ENCODE measurements around the gene TBC1D9. TPM values are rescaled to one million over a fixed set of nuclear protein-coding genes. Genes with fewer than 3 reads are reported as not detected.
A peak's percentile ranks its signal among the peaks of the same experiment; 100 is the strongest.

The TBC1D9 gene
- total RNA-seq, 1 experiment from 2014 or later: 17.0 TPM

DNA sequence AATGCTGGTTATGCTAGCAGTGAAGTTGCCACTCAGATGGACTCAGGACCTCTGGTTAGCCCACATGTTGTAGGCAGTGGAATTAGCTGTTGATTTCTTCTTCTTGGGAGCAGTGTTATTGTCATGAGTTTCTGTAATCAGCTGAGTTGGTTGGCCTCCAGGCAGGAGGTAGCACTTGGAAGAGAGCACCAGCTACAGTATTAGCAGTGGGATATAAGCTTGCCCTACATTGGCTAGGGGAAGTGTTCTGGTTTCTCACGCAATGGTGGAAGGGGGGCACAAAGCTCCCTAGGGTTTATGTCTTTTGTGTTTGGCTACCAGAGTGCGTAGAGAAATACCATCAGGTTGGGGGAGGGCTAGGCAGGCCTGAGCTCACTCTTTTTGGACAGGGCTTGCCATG is 153.5 kb downstream of the TBC1D9 start:
- Histone ChIP-seq H3K4me2 (no peak overlapping the region), H3K9me3 (ENCODE audit: insufficient read depth, low read depth) (no peaks in the 10 kb centered on the region), H3K4me3 (no peak overlapping the region), H3K79me2 (ENCODE audit: low read depth) (no peaks in the 10 kb centered on the region), H2AFZ (no peak overlapping the region), H3K27ac (no peak overlapping the region), H3K9me2 (ENCODE audit: insufficient read depth) (no peaks in the 10 kb centered on the region), H3K36me3 (ENCODE audit: low read depth) (no peaks in the 10 kb centered on the region), H3K27me3 (ENCODE audit: insufficient read depth, low read depth) (no peaks in the 10 kb centered on the region), H4K20me1 (ENCODE audit: insufficient read depth) (no peaks in the 10 kb centered on the region), H3F3A (ENCODE audit: insufficient read depth, low read depth) (no peaks in the 10 kb centered on the region), H3K4me1 (replicated peaks; ENCODE audit: insufficient read depth) (no peaks in the 10 kb centered on the region)
- intact Hi-C loops (cut with micrococcal nuclease; ENCODE audit: unreplicated experiment): no loop called here
- DNase-seq: no peak
- POLR2A ChIA-PET (ENCODE audit: unreplicated experiment): no interaction called here
- CTCF ChIA-PET: interaction anchor here (0.9 kb wide), 1 partner anchor 243 kb away, joined by 3 read pairs; no protein-coding TSS in a partner anchor
- TF ChIP-seq EZH2 (IDR thresholded peaks at IDR 0.05; ENCODE audit: low read depth): no peak
- TF ChIP-seq CTCF (conservative IDR thresholded peaks at IDR 0.05): no peak
- no TSS peak for BruUV-seq (replicated peaks)

- Histone ChIP-seq H3K9me2 (ENCODE audit: insufficient read depth) (no peaks in the 10 kb centered on the region), H3K9me3 (ENCODE audit: insufficient read depth, low read depth) (no peaks in the 10 kb centered on the region), H3K79me2 (ENCODE audit: low read depth) (no peaks in the 10 kb centered on the region), H2AFZ (no peak overlapping the region), H3F3A (ENCODE audit: insufficient read depth, low read depth) (no peaks in the 10 kb centered on the region), H3K4me2 (no peak overlapping the region), H4K20me1 (ENCODE audit: insufficient read depth) (no peaks in the 10 kb centered on the region), H3K27ac (no peak overlapping the region), H3K4me3 (no peak overlapping the region), H3K4me1 (replicated peaks; ENCODE audit: insufficient read depth) (no peaks in the 10 kb centered on the region), H3K27me3 (ENCODE audit: insufficient read depth, low read depth) (no peaks in the 10 kb centered on the region), H3K36me3 (ENCODE audit: low read depth) (no peaks in the 10 kb centered on the region)
- POLR2A ChIA-PET (ENCODE audit: unreplicated experiment): no interaction called here
- intact Hi-C loops (cut with micrococcal nuclease; ENCODE audit: unreplicated experiment): no loop called here
- BruUV-seq (replicated peaks): no TSS peak
- no peak for DNase-seq
- CTCF ChIA-PET: interaction anchor here (0.6 kb wide), 1 partner anchor 533 kb away, joined by 5 read pairs; the partner anchor contains the start of gene RNF150
- TF ChIP-seq EZH2 (IDR thresholded peaks at IDR 0.05; ENCODE audit: low read depth) (no peak), CTCF (conservative IDR thresholded peaks at IDR 0.05) (no peak)
Observed at GRCh38 chr4:140600408-140600807, 155.8 kb downstream of the TBC1D9 start.

DNA sequence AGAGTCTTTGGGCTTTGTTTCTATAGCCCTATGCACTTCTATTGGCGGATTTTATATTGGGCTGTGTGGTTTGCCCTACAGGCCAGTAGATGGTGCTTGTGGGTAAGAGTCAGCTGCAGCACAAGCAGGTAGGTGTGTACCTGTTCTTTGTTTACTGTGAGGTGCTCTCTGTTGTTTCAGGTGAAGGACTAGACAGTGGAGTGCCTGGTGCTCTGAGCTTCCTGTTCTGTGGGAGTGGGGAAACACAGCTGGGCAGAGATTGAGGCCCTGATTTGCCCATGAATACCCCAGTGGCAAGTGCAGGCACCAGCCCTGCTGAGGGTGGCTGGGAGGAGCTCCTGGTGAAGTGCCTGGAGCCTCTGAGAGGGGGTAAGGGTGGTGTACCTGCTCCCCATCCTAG is 161.1 kb downstream of the TBC1D9 start:
- H3K36me3 ChIP-seq (ENCODE audit: low read depth): no peaks in the 10 kb centered on the region
- no peaks in the 10 kb centered on the region for H3F3A ChIP-seq (ENCODE audit: insufficient read depth, low read depth)
- no peak overlapping the region for H3K4me3 ChIP-seq
- H3K4me2 ChIP-seq: no peak overlapping the region
- H2AFZ ChIP-seq: no peak overlapping the region
- no peak for TF ChIP-seq EZH2 (IDR thresholded peaks at IDR 0.05; ENCODE audit: low read depth)
- TF ChIP-seq CTCF (conservative IDR thresholded peaks at IDR 0.05): peak; percentile 67
- peak; percentile 40 to 46 for DNase-seq
- no TSS peak for BruUV-seq (replicated peaks)
- ChIA-PET CTCF (interaction anchor here (0.8 to 1.1 kb wide), 3 partner anchors 14 to 256 kb away, joined by 3 to 6 read pairs (median 5); no protein-coding TSS in a partner anchor), POLR2A (ENCODE audit: unreplicated experiment) (no interaction called here)
- H3K9me2 ChIP-seq (ENCODE audit: insufficient read depth): no peaks in the 10 kb centered on the region
- H3K79me2 ChIP-seq (ENCODE audit: low read depth): no peaks in the 10 kb centered on the region
- no peaks in the 10 kb centered on the region for H3K4me1 ChIP-seq (replicated peaks; ENCODE audit: insufficient read depth)
- no peaks in the 10 kb centered on the region for H3K27me3 ChIP-seq (ENCODE audit: insufficient read depth, low read depth)
- H4K20me1 ChIP-seq (ENCODE audit: insufficient read depth): no peaks in the 10 kb centered on the region
- H3K9me3 ChIP-seq (ENCODE audit: insufficient read depth, low read depth): no peaks in the 10 kb centered on the region
- intact Hi-C loops (cut with micrococcal nuclease; ENCODE audit: unreplicated experiment): loop anchor here (1.0 to 10.0 kb wide), 5 partner anchors 42 to 560 kb away; partner anchors contain the start of gene RNF150
- no peak overlapping the region for H3K27ac ChIP-seq

Measured in PC-9 (cell line).